ENCODE measurements around the gene PFKFB3.
"Not testable (repeated sequence)": the region's sequence is repeated elsewhere in the genome, so short reads cannot be mapped to it uniquely, and the experiment has no call there.

Gene PFKFB3

GRCh38 chr10:6204341-6205191 lies 1.8 kb downstream of the PFKFB3 start:
- Mint-ChIP-seq H3K4me1 (peaks cover 48% of the 10 kb centered on the region), H3K27ac (peak overlapping the region; percentile 89), H3K9me3 (no peaks in the 10 kb centered on the region), H3K36me3 (peaks cover 90% of the 10 kb centered on the region), H3K4me3 (peak overlapping the region; percentile 91)
- peak in 1 of 2 donors; percentile 66 for DNase-seq (ENCODE audit: low spot score in 2 of 2)
- no peak for ATAC-seq

- not testable (repeated sequence) for H3K9me3 Mint-ChIP-seq
Observed at GRCh38 chr10:6206486-6206885, 3.8 kb downstream of the PFKFB3 start.

GRCh38 chr10:6207658-6208057 lies 4.9 kb downstream of the PFKFB3 start:
- no peaks in the 10 kb centered on the region for H3K9me3 Mint-ChIP-seq
- peaks cover 82% of the 10 kb centered on the region for H3K36me3 Mint-ChIP-seq
- H3K27ac Mint-ChIP-seq = no peak overlapping the region
- no peak overlapping the region for H3K4me3 Mint-ChIP-seq
- DNase-seq (ENCODE audit: low spot score in 2 of 2) (peak in 1 of 2 donors; percentile 55), ATAC-seq (peak; percentile 1)
- H3K4me1 Mint-ChIP-seq = peaks cover 37% of the 10 kb centered on the region

More at GRCh38 chr10:6206486-6206885, 3.8 kb downstream of the PFKFB3 start:
- DNase-seq (ENCODE audit: low spot score in 2 of 2); ATAC-seq; H3K4me3 Mint-ChIP-seq; H3K27ac Mint-ChIP-seq: not testable (repeated sequence)
- peaks cover 38% of the 10 kb centered on the region for H3K4me1 Mint-ChIP-seq
- peaks cover 82% of the 10 kb centered on the region for H3K36me3 Mint-ChIP-seq

GRCh38 chr10:6208799-6209235 lies 6.1 kb downstream of the PFKFB3 start:
- peaks cover 82% of the 10 kb centered on the region for H3K36me3 Mint-ChIP-seq
- no peak for DNase-seq (ENCODE audit: low spot score in 2 of 2)
- peaks cover 39% of the 10 kb centered on the region for H3K4me1 Mint-ChIP-seq
- no peaks in the 10 kb centered on the region for H3K9me3 Mint-ChIP-seq
- H3K4me3 Mint-ChIP-seq = no peak overlapping the region
- peak overlapping the region; percentile 2 for H3K27ac Mint-ChIP-seq
- ATAC-seq = no peak

- ATAC-seq = no peak
- H3K36me3 Mint-ChIP-seq = peaks cover 86% of the 10 kb centered on the region
- no peak overlapping the region for H3K27ac Mint-ChIP-seq
Observed at GRCh38 chr10:6211341-6211670, 8.6 kb downstream of the PFKFB3 start.

GRCh38 chr10:6211671-6212635 lies 9.2 kb downstream of the PFKFB3 start:
- Mint-ChIP-seq H3K36me3 (peaks cover 92% of the 10 kb centered on the region), H3K4me1 (peaks cover 32% of the 10 kb centered on the region), H3K9me3 (no peaks in the 10 kb centered on the region), H3K4me3 (no peak overlapping the region), H3K27ac (no peak overlapping the region)
- ATAC-seq (no peak), DNase-seq (ENCODE audit: low spot score in 2 of 2) (no peak)

More at GRCh38 chr10:6211341-6211670, 8.6 kb downstream of the PFKFB3 start:
- Mint-ChIP-seq H3K4me1 (peaks cover 30% of the 10 kb centered on the region), H3K9me3 (no peaks in the 10 kb centered on the region), H3K4me3 (no peak overlapping the region)
- no peak for DNase-seq (ENCODE audit: low spot score in 2 of 2)

GRCh38 chr10:6212806-6213205 lies 10.1 kb downstream of the PFKFB3 start:
- peaks cover 32% of the 10 kb centered on the region for H3K4me1 Mint-ChIP-seq
- DNase-seq (ENCODE audit: low spot score in 2 of 2) (no peak), ATAC-seq (no peak)
- no peaks in the 10 kb centered on the region for H3K9me3 Mint-ChIP-seq
- H3K27ac Mint-ChIP-seq = peak overlapping the region; percentile 72
- no peak overlapping the region for H3K4me3 Mint-ChIP-seq
- peaks cover 92% of the 10 kb centered on the region for H3K36me3 Mint-ChIP-seq

GRCh38 chr10:6213257-6213905 lies 10.6 kb downstream of the PFKFB3 start:
- Mint-ChIP-seq H3K27ac (peak overlapping the region; percentile 72), H3K4me3 (no peak overlapping the region), H3K9me3 (no peaks in the 10 kb centered on the region), H3K4me1 (peaks cover 29% of the 10 kb centered on the region), H3K36me3 (peaks cover 92% of the 10 kb centered on the region)
- no peak for DNase-seq (ENCODE audit: low spot score in 2 of 2)
- ATAC-seq = no peak

- no peak for DNase-seq (ENCODE audit: low spot score in 2 of 2)
Observed at GRCh38 chr10:6213908-6214307, 11.2 kb downstream of the PFKFB3 start.

GRCh38 chr10:6214612-6215011 lies 11.9 kb downstream of the PFKFB3 start:
- peaks cover 92% of the 10 kb centered on the region for H3K36me3 Mint-ChIP-seq
- H3K27ac Mint-ChIP-seq = no peak overlapping the region
- no peaks in the 10 kb centered on the region for H3K9me3 Mint-ChIP-seq
- no peak for ATAC-seq
- H3K4me3 Mint-ChIP-seq = no peak overlapping the region
- peaks cover 29% of the 10 kb centered on the region for H3K4me1 Mint-ChIP-seq
- no peak for DNase-seq (ENCODE audit: low spot score in 2 of 2)

More at GRCh38 chr10:6213908-6214307, 11.2 kb downstream of the PFKFB3 start:
- no peak for ATAC-seq
- no peak overlapping the region for H3K4me3 Mint-ChIP-seq
- peaks cover 29% of the 10 kb centered on the region for H3K4me1 Mint-ChIP-seq
- H3K27ac Mint-ChIP-seq = peak overlapping the region; percentile 72
- H3K36me3 Mint-ChIP-seq = peaks cover 92% of the 10 kb centered on the region
- no peaks in the 10 kb centered on the region for H3K9me3 Mint-ChIP-seq

- Mint-ChIP-seq H3K4me3 (no peak overlapping the region), H3K4me1 (peaks cover 29% of the 10 kb centered on the region), H3K36me3 (peaks cover 95% of the 10 kb centered on the region), H3K27ac (no peak overlapping the region), H3K9me3 (no peaks in the 10 kb centered on the region)
- ATAC-seq (no peak), DNase-seq (ENCODE audit: low spot score in 2 of 2) (no peak)
Observed at GRCh38 chr10:6215241-6215640, 12.5 kb downstream of the PFKFB3 start.

- peaks cover 36% of the 10 kb centered on the region for H3K4me1 Mint-ChIP-seq
- no peak overlapping the region for H3K4me3 Mint-ChIP-seq
- no peak for DNase-seq (ENCODE audit: low spot score in 2 of 2)
- no peak for ATAC-seq
- peaks cover 100% of the 10 kb centered on the region for H3K36me3 Mint-ChIP-seq
- H3K9me3 Mint-ChIP-seq = no peaks in the 10 kb centered on the region
- peak overlapping the region; percentile 60 for H3K27ac Mint-ChIP-seq
Observed at GRCh38 chr10:6215683-6216484, 13.2 kb downstream of the PFKFB3 start.

- peak overlapping the region; percentile 60 for H3K27ac Mint-ChIP-seq
- H3K9me3 Mint-ChIP-seq = no peaks in the 10 kb centered on the region
- H3K4me3 Mint-ChIP-seq = no peak overlapping the region
- peaks cover 100% of the 10 kb centered on the region for H3K36me3 Mint-ChIP-seq
- H3K4me1 Mint-ChIP-seq = peaks cover 29% of the 10 kb centered on the region
- DNase-seq (ENCODE audit: low spot score in 2 of 2) (no peak), ATAC-seq (no peak)
Observed at GRCh38 chr10:6216916-6217315, 14.2 kb downstream of the PFKFB3 start.

- H3K27ac Mint-ChIP-seq = peak overlapping the region; percentile 60
- ATAC-seq = no peak
- H3K36me3 Mint-ChIP-seq = peaks cover 100% of the 10 kb centered on the region
- no peaks in the 10 kb centered on the region for H3K9me3 Mint-ChIP-seq
- H3K4me3 Mint-ChIP-seq = no peak overlapping the region
- H3K4me1 Mint-ChIP-seq = peaks cover 26% of the 10 kb centered on the region
- DNase-seq (ENCODE audit: low spot score in 2 of 2) = no peak
Observed at GRCh38 chr10:6217611-6218010, 14.9 kb downstream of the PFKFB3 start.

Measured in stimulated activated effector memory CD8-positive, alpha-beta T cell treated with anti-CD3 and anti-CD28 coated beads, Interleukin-12 subunit alpha, Interleukin-12 subunit beta, amount 100 ng/mL, for 72 hours (primary cell).